GM18517 (cell line): ENCODE results near the gene OR5AU1.
"Not testable (repeated sequence)": the region's sequence is repeated elsewhere in the genome, so short reads cannot be mapped to it uniquely, and the experiment has no call there.

ENCODE experiments used
- ATAC-seq: cut with Tn5 transposase; IDR thresholded peaks from one replicate; pipeline ENCODE4 v1.9.1; 2021; ENCODE audit warnings: mild to moderate bottlenecking, moderate library complexity; ENCODE audit not compliant: unreplicated experiment

Gene OR5AU1

GRCh38 chr14:21182166-21182565, 26.3 kb upstream of the OR5AU1 start:
- ATAC-seq, result no peak

DNA sequence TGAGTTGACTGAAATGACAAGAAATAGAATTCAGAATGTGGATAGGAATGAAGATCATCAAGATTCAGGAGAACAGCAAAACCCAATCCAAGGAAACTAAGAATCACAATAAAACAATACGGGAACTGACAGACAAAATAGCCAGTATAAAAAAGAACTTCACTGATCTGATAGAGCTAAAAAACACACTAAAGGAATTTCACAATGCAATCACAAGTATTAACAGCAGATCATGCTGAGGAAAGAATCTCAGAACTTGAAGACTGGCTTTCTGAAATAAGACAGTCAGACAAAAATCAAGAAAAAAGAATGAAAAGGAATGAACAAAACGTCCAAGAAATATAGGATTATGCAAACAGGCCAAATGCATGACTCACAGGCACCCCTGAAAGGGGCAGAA, 15.3 kb upstream of the OR5AU1 start:
- ATAC-seq, result no peak

DNA sequence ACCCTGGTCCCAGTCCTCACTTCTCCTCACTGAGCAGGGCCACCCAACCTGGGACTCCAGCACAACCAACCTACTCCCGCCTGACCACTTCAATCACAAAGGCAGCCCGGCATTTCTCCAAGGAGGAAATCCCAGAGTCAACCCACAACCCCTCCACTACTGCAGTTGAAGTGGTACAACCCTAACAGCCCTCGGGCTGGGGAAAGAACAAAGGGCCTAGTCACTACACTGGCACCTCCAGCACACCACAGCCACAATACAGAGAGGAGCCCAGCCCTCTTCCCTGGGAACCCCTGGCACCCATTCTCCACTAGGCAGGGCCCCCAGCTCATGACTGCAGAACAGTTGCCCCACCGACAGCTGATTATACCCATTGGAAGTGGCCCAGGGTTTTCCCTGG, 13.7 kb upstream of the OR5AU1 start:
- no peak for ATAC-seq

DNA sequence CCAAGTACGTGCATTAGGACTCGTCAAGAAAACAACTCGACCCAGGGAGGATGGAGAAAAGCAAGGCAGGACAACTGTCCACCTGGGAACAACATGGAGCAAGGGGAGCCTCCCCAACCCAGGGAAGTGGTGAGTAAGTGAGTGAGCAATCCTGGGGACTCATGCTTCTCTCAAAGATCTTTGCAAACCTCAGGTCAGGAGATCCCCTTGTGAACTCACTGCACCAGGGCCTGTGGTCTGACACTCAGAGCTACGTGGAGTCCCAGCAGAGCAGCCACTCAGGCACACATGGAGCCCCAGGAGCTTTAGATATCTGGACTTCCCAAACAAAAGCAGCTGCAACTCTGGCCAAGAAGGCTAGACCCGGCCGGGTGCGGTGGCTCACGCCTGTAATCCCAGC, 12.2 kb upstream of the OR5AU1 start:
- ATAC-seq, result no peak

GRCh38 chr14:21165670-21166069, 9.8 kb upstream of the OR5AU1 start:
- not testable (repeated sequence) for ATAC-seq

GRCh38 chr14:21165002-21165605, 9.2 kb upstream of the OR5AU1 start:
- ATAC-seq, result not testable (repeated sequence)

DNA sequence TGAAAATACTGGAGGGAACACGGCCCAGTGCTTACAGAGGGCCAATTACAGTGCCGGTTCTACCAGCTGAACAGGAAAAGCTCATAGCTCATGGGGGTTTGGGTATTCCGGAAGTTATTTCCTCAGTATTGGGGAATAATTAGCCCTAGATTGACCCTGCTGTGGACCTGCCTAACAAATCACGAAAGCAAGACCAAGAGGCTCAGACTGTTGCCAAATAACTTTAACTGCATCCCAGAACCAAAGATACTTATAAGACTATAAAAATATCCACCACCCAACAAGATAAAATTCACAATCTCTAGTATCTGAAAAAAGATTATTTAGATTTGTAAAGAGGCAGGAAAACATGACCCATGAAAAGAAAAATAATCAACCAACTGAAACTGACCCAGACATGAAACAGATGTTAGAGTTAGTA, 8.0 kb upstream of the OR5AU1 start:
- ATAC-seq, result no peak

DNA sequence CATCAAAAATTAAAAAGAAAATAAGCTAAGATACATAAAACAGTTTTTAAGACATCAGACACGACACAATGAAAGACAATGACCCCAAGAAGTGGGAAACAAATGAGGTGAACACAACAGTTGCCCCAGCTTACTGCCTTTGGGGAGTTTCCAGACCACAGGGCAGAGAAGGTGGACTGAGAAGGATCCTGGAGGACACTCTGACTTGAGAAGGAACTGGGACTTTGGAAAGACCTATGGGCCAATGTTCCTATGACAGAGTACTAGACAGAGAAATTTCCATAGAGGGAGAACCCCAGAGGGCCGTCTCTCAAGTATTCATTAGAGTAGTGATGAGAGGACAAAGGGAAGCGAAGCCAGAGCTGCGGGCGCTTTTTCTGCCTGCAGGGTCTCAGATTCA, 6.2 kb upstream of the OR5AU1 start:
- no peak for ATAC-seq

- no peak for ATAC-seq
Observed at GRCh38 chr14:21160061-21160610, 4.3 kb upstream of the OR5AU1 start.

DNA sequence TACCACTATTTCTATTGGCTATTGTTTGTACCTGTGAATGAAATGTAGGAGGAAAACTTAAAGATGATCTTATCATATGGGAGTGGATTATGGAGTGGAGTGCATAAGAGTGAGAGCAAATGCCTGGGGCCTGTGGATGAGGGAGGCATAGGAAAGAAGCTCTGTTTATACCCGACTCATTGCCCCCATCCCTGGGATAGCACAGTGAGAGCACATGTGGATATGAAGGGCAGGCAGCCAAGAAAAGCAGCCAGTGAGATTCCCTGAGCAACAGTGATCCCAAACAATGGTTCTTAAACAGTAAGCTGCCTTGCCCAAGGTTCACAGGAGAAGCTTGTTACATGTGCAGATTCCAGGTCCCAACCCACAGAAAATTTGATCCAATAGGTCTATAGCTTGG, 2.3 kb upstream of the OR5AU1 start:
- ATAC-seq, result not testable (repeated sequence)

DNA sequence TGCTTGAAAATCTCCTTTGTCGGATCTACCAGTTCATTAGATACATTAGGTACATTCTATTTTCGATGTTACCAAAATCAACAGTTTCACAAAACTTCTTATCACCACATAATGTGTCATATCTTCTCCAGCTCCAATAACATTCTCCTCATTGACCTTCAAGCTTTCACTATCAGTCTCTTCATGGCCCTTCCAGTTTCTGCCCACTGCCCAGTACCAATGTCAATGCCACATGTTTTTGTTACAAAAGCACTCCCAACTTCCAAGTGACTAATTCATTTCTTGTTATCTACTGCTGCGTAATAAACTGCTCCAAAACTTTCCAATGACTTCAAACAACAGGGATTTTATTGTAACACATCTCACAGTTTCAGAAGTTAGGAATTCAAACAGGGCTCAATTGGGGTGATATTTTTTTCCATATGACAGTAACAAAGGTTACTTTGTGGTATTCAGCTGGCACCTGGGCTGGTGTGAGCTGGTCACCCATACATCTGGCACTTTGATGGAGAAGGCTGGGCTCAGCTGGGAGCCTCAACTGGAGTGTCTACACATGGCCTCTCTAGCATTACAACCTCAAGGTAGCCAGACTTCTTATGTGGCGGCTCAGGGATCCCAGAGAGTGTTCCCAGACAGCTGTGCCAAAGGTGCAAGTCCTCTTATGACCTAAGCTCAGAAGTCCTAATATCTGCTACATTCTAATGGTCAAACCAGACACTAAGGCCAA, 6.1 kb downstream of the OR5AU1 start:
- no peak for ATAC-seq

DNA sequence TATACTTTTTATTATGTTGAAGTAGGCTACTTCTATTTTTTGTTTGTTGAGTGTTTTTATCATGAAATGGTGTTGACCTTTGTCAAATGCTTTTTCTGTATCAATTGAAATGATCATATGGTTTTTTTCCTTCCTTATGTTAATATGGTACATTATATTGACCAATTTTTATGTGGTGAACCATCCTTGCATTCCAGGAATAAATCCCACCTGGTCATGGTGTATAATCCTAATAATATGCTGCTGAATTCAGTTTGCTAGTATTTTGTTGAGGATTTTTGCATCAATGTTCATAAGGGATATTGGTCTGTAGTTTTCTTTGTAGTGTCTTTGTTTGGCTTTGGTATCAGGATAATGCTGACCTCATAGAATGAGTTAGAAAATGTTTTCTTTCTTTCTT, 10.4 kb downstream of the OR5AU1 start:
- ATAC-seq, result no peak

GRCh38 chr14:21142357-21142756, 13.5 kb downstream of the OR5AU1 start:
- no peak for ATAC-seq

DNA sequence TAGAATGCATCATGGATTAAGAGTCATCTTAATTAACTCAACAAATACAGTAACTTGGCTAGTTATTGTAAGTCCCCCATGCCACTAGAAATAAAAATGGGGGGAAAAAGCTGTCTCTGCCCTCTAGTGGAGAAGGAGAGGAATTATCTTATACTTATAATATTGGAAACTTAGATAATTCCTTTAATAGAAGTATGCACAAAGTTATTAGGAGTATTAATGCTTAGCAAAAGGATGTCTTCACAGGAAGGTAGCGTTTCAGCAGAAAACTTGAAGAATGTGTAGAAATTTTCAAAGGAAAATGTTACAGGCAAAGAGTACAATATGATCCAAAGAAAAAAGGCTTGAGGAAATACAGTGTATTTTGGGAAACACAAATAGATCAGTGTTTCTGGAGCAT, 19.8 kb downstream of the OR5AU1 start:
- ATAC-seq, result no peak

- ATAC-seq, result no peak
Observed at GRCh38 chr14:21133901-21134300, 22.0 kb downstream of the OR5AU1 start.

GRCh38 chr14:21123429-21123828, 32.4 kb downstream of the OR5AU1 start:
- no peak for ATAC-seq

DNA sequence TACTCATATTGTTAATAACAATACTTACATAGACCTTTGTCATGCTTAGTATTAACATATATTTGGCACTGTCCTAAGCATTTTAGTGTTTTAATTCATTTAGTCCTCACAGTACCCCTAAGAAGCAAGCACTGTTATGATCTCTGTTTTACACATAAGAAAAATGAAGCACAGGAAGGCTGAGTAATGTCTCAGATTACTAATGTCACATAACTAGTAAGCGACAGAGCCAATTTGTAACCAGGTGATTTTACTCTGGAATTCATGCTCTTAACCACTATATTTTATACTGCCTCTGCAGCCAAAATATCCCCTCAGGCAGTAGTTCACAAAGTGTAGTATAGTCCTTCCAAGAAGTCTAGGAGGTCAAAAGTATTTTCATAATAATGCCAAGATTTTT, 34.7 kb downstream of the OR5AU1 start:
- ATAC-seq, result no peak

DNA sequence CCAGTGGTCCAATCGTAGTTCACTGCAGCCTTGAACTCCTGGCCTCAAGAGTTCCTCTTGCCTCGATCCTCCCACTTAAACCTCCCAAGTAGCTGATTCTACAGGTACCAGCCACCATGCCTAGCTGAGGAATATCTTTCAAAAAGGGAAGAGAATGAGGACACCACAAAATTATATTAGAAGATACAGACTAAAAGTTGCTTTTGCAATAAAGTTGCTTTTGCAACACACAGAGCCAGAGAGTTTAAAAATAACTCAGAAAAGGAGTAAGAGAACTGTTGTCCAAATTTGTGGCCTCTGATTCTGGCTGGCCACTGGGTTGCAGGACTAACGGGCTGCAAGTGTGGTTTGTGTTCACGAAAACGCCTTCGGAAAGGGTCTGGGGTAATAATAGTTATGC, 35.2 kb downstream of the OR5AU1 start:
- no peak for ATAC-seq

DNA sequence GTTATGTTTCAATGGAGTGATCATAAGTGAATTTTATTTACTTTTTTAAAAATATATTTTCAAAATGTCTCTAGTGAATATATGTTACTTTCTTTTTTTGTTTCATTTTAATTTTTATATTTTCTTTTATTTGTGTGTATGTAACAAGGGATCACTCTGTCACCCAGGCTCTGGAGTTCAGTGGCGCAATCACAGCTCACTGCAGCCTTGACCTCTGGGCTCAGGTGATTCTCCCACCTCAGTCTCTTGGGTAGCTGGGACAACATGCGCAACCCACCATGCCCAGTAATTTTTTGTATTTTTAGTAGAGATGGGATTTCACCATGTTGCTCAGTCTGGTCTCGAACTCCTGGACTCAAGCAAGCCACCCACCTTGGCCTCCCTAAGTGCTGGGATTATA, 36.9 kb downstream of the OR5AU1 start:
- no peak for ATAC-seq

- ATAC-seq, result no peak
Observed at GRCh38 chr14:21113369-21113768, 42.5 kb downstream of the OR5AU1 start.

DNA sequence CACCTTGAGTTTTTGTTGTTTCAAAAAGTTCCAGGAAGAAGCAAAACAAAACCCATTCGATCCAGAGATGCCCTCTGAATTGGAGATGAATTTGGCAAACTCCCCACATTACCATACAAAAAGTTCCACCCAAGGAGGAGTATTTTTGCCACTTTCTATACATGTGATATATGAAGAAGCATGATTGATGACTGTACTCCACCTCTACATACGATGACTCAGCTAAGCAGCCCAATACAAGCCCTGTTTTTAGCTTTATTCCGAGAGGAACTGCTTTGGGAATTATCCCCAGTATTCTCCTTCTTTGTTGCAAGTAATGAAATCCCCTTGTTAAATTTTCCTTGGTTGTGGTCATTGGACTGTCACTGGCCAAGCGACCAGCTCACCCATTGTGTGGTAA, 43.6 kb downstream of the OR5AU1 start:
- no peak for ATAC-seq

DNA sequence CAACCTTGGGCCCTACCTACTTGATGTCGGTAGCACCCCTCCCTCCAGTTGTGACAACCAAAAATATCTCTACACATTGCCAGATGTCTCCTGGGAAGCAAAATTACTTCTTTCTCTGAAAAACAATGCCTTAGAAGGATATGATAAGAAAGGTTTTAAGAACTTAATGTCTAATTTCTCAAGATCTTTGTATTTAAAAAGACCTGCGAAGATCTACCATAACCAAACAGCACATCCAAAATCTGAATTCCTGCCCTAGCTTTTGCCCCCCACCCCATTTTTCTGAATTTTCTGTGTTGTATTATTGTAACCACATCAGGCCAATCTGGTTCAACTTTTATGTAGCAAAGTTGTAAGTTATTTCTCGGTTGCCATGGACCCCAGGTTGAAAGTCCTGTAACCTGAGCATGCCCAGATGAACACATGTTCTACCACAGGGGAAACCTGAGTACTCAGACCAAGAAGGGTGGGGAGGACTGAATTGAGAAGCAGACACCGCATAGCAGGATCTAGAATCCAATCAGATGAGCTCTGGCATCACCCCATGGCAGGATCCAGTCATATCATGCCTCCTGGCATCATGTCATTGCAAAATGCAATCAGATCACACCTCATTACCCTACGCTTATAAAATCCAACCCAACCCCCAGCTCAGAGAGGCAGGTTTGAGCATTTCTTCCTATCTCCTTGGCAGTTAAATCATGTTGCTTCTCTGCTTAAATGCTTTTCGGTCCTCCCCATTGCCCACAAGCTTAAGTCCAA, 46.3 kb downstream of the OR5AU1 start:
- no peak for ATAC-seq
